ENCODE measurements around the gene MACROD2.

DNA sequence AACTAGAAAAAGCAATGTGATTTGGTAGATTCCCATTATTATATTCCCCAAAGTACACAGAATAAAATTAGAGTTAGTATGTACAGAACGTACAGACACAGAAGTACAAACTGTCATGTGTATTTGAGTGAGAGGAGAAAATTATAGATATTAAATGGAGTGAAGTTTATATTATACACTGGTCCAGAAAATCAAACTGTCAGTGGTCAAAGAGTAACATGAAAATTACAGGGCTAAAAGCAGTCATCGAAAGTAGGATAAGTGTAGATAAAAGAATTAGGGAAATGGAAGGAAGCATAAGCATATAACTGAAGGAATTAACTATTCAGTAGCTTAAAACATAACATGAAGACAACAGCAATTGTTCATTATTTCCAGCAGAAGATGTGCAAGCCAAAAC lies 35.2 kb upstream of the MACROD2 start:
- TF ChIP-seq EZH2 (IDR thresholded peaks at IDR 0.05; ENCODE audit: borderline replicate concordance, insufficient read depth, low read length, poor library complexity, severe bottlenecking) = no peak
- TF ChIP-seq, protein P1, sequence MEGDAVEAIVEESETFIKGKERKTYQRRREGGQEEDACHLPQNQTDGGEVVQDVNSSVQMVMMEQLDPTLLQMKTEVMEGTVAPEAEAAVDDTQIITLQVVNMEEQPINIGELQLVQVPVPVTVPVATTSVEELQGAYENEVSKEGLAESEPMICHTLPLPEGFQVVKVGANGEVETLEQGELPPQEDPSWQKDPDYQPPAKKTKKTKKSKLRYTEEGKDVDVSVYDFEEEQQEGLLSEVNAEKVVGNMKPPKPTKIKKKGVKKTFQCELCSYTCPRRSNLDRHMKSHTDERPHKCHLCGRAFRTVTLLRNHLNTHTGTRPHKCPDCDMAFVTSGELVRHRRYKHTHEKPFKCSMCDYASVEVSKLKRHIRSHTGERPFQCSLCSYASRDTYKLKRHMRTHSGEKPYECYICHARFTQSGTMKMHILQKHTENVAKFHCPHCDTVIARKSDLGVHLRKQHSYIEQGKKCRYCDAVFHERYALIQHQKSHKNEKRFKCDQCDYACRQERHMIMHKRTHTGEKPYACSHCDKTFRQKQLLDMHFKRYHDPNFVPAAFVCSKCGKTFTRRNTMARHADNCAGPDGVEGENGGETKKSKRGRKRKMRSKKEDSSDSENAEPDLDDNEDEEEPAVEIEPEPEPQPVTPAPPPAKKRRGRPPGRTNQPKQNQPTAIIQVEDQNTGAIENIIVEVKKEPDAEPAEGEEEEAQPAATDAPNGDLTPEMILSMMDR (IDR thresholded peaks at IDR 0.05; ENCODE audit: poor library complexity, severe bottlenecking) = no peak
- TF ChIP-seq, protein P2, sequence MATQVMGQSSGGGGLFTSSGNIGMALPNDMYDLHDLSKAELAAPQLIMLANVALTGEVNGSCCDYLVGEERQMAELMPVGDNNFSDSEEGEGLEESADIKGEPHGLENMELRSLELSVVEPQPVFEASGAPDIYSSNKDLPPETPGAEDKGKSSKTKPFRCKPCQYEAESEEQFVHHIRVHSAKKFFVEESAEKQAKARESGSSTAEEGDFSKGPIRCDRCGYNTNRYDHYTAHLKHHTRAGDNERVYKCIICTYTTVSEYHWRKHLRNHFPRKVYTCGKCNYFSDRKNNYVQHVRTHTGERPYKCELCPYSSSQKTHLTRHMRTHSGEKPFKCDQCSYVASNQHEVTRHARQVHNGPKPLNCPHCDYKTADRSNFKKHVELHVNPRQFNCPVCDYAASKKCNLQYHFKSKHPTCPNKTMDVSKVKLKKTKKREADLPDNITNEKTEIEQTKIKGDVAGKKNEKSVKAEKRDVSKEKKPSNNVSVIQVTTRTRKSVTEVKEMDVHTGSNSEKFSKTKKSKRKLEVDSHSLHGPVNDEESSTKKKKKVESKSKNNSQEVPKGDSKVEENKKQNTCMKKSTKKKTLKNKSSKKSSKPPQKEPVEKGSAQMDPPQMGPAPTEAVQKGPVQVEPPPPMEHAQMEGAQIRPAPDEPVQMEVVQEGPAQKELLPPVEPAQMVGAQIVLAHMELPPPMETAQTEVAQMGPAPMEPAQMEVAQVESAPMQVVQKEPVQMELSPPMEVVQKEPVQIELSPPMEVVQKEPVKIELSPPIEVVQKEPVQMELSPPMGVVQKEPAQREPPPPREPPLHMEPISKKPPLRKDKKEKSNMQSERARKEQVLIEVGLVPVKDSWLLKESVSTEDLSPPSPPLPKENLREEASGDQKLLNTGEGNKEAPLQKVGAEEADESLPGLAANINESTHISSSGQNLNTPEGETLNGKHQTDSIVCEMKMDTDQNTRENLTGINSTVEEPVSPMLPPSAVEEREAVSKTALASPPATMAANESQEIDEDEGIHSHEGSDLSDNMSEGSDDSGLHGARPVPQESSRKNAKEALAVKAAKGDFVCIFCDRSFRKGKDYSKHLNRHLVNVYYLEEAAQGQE (IDR thresholded peaks at IDR 0.05; ENCODE audit: borderline replicate concordance) = no peak
- peak; percentile 56 for TF ChIP-seq POLR2AphosphoS5 (IDR thresholded peaks at IDR 0.05)
- TF ChIP-seq TAF1 (IDR thresholded peaks at IDR 0.05; ENCODE audit: low read depth) = no peak
- no peak for TF ChIP-seq RAD21 (conservative IDR thresholded peaks at IDR 0.05)
- peak; percentile 75 for TF ChIP-seq EP300 (conservative IDR thresholded peaks at IDR 0.05; ENCODE audit: poor library complexity, severe bottlenecking)
- TF ChIP-seq MXI1 (conservative IDR thresholded peaks at IDR 0.05; ENCODE audit: poor library complexity, severe bottlenecking) = no peak
